HG03095 (cell line): ENCODE data around the gene ATP5F1D.

Experiments used
- ATAC-seq: cut with Tn5 transposase; IDR thresholded peaks from one replicate; pipeline ENCODE4 v1.9.1; 2021; ENCODE audit warnings: moderate library complexity; ENCODE audit not compliant: unreplicated experiment

Gene ATP5F1D

DNA sequence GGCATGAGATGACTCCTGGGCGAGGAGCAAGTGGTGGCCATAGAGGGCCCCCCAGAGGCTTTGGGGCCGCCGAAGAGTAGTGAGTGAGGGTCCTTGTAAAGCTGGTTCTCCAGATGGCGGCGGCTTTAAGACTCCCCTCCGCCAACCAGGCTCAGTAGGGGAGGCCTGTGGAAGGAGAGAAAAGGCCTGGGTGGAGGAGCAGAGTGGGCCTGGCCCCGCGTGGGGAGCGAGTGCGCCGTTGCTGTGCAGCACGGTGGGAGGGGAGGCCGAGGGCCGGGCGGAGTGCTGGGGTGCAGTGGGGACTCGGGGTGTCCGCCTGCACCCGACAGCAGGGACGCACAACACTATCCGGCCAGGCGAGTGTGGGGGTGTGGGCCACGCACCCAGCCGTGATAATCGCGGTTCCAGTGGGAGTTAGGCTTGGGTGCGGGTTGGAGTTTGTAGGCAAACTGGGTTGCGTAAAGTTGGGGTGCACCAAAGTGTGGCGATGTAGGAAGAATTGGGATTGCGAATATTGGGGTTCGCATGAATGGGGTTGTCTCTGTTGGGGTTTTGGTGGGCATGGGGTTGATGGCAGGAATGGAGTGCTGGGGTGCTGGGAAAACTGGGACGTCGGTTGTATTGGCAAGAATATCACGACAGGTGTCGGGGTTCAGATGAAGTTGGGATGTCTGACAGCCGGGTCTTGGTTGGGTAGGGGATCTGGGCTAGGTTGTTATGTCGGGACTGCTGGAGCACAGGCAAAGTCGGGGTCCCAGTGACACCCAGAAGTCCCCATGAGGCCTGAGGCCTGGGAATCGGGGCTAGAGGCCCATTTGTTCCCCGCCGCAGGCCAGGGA, 26.9 kb downstream of the ATP5F1D start:
- no peak for ATAC-seq

DNA sequence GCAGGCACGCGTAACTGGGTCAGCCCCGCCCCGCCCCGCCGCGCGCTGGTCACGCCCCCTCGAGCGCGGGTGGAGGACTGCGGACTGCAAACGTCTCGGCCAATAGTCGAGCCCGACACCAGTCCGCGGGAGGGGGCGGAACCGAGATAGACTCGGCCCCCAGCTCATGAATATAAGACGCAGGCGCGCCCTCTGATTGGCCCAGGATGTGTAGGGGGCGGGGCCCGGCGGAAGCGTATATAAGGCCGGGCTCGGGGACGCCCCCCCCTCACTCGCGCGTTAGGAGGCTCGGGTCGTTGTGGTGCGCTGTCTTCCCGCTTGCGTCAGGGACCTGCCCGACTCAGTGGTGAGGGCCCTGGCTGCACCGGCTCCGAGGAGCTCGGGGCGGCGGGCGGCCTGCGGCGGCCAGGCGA, 27.5 kb downstream of the ATP5F1D start, which contains the start of gene CIRBP:
TSS of gene CIRBP (plus strand) at position 268 of the 413 bp plus-strand sequence. CDS start 1,602 bp downstream, outside the sequence.
- ATAC-seq = peak; percentile 40

DNA sequence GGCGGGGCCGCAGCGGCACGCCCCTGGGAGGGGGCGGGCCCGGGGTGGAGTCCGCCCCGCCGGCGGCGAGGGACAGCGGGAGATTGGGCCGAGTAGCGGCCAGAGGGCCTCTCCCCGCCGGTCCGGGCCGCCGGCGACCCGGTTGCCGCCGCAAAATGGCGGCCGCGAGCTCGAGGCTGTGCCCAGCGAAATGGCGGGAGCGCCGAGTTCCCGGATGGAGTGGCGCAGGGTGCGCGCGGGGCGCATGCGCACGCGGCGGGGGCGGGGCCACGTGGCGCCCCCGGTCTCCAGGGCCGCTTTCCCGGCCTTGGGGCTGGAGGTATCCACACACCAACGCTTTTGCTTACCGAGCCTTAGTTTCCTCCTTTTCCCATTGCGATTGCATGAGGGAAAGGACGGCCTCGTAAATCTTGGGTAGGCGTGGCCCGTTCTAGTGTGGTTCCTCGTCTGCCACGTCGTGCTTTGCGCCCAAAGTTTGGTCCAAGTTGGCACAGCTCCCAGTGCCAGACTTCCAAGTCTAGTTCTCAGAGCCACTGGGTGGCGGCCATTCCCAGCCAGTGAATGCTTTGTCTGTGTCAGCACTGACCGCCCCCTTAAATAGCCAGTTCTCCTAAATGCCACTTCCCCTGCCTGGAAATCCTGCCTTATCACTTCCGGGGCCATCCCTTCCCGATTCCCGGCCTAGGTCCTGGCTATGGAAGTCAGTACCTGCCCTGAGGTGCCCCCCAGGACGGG, 28.1 kb downstream of the ATP5F1D start:
- ATAC-seq = peak; percentile 9

DNA sequence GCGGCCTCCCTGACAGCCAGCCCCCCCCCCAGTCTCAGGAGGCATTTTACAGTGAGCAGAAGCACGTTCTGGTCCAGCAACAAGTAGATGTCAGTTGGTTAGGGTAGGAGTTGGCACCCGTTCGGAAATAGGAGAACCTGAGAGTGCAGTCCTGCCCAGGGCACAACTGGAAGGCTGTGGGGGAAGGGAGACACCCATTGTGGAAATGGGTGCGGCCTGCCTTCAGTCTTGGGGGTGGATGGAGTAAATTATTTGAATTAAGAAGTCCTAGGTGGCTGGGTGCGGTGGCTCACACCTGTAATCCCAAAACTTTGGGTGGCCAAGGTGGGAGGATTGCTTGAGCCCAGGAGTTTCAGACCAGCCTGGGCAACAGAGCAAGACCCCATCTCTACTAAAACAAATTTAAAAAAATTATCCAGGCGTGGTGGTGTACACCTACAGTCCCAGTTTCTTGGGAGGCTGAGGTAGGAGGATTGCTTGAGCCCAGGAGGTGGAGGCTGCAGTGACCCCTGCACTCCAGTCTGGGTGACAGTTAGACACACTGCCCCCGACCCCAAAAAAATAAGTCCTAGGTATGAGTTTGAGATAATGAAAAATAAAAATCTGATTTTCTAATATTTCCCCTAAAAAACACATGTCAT, 28.8 kb downstream of the ATP5F1D start:
- ATAC-seq = no peak

DNA sequence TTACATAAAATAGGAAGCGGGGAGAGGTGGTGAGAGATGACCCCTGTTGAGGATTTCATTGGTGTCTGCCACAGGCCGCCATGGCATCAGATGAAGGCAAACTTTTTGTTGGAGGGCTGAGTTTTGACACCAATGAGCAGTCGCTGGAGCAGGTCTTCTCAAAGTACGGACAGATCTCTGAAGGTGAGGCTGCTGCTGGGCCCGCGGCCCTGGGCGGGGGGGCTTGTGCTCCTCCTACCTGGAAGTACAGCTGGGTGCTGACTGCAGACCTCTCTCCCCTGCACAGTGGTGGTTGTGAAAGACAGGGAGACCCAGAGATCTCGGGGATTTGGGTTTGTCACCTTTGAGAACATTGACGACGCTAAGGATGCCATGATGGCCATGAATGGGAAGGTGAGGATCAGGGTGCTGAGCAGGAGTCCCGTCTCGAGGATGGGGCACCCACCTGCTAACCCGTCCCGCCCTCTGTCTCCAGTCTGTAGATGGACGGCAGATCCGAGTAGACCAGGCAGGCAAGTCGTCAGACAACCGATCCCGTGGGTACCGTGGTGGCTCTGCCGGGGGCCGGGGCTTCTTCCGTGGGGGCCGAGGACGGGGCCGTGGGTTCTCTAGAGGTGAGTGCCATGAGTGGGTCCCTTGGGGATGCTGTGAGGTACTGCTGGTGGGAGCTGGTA, 29.4 kb downstream of the ATP5F1D start:
- ATAC-seq = no peak

DNA sequence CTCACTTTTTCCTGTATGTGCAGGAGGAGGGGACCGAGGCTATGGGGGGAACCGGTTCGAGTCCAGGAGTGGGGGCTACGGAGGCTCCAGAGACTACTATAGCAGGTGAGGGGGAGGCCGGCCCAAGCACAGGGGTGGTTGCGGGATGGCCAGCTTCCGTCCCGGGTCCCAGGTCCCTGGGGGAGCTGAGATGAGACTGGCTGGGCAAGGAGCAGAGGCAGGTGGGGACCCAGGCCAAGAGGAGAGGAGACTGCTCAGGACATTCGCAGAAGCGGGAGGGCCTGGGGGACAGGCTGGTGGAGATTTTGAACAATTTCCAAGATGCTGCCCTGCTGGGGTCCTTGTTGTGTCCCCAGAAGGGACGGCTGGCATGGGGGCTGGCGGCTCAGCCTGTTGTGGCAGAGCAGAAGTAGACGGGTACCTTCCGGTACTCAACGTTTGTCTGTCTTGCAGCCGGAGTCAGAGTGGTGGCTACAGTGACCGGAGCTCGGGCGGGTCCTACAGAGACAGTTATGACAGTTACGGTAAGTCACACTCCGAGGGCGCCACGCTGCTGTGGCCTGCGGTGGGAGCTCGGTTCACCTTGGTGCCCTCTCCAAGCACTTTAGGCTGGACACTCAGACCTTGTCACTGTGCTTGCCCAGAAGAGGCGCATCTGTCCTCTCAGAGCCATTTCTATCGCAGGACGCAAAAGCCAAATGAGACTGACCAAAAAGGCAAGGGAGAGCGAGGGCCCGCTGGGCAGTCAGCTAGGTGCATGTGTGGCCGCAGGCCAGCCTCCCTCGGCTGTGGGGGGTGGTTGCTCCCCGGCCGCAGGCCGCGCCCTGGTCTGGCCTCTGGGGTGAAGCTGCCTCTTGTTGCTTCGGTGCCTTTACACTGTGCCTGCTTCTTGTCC, 30.2 kb downstream of the ATP5F1D start:
- no peak for ATAC-seq

DNA sequence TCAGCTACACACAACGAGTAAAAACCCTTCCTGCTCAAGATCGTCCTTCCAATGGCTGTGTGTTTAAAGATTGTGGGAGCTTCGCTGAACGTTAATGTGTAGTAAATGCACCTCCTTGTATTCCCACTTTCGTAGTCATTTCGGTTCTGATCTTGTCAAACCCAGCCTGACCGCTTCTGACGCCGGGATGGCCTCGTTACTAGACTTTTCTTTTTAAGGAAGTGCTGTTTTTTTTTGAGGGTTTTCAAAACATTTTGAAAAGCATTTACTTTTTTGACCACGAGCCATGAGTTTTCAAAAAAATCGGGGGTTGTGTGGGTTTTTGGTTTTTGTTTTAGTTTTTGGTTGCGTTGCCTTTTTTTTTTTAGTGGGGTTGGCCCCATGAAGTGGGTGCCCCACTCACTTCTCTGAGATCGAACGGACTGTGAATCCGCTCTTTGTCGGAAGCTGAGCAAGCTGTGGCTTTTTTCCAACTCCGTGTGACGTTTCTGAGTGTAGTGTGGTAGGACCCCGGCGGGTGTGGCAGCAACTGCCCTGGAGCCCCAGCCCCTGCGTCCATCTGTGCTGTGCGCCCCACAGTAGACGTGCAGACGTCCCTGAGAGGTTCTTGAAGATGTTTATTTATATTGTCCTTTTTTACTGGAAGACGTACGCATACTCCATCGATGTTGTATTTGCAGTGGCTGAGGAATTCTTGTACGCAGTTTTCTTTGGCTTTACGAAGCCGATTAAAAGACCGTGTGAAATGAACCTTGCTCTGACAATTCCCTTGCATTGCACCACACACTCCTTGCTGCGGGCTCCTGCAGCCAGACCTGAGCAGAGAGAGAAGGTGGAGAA, 31.1 kb downstream of the ATP5F1D start:
- ATAC-seq = no peak

DNA sequence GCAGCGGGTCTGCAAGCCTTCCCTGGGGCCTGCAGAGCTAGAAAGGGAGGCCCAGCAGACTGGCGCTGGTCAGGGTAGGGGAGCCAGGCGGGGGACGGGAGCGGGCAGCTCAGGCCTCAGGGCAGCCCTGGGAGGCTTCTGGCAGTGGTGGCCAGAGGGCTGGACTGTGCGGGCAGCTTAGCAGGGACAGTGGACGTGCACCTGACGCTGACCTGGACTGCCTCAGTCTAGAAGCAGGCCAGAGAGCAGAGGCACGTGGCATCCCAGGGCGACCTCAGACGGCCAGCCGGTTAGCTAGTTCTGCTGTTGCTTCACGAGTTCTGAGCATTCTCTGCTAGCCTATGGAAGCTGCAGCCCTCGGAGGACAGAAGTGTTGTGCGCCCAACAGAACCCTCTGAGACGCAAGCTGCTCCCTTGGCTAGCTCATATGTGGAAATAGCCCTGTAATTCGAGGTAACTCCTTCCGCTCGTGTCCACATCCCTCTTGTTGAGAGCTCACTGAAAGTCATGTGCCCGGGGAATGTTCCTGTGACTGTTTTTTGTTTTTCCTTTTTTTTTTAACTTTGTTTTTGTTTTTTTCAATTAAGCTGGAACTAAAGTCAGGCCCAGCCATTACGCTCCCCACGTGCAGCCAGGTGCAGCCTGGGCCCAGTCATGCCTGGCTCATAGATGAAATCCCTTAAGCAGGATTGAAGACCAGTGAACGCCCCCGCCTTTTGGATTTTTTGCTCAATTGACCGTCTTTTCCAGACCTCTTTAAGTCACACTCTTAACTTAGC, 31.9 kb downstream of the ATP5F1D start:
- ATAC-seq = no peak

DNA sequence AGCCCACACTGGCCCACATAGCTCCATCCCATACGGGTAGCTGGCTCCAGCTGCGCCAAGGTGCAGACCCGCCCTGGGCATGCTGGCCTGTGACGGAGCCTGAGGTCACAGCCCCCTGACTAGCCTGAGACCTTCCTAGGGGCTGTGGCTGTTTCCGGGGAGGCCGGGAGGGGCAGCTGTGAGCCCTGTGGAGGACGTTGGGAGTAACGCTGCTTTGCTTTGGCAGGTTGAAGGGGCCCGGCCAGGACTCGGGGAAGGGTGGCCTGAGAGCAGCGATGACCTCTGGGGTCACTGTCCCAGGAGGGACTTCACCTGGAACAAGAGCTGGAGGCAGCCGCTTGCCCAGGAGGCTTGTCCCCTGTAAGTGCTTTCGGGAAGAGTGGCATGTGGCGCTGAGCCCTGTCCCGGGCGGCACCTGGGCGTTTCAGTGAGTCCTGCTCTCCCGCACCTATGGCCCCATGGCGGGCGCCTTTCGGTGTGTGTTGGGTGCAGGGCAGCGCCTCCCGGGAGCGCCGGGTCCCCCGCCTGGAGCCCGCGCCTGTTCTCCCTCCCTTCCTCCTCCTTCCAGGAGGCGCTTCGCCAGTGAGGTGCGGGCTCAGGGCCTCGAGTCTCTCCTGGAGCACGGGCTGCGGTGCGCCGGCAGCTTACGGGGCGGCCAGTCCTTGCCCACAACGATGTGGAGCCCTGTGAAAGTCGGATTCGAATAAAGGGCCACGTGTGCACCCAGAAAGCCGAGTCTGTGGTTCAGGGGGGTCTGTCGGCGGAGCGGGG, 32.7 kb downstream of the ATP5F1D start:
- no peak for ATAC-seq

DNA sequence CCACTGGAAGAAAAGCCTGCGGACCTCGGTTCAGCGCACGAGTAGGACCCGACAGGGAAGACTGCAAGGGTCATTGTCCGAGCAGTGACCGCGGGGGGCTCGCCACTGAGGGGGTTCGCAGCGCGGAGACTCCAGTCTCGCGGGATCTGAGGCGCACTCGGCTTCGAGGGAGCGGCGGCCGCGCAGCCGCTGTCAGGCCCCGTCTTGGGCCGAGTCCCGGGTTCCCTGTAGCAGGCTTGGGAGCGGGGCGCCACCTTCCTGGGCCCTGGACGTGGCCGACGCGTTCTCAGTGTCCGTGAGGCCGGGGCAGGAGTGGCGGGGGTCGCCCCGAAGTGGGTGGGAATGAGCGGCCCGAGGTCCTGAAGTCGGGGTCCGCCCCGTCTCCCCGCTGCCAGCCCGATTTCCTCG, 33.3 kb downstream of the ATP5F1D start:
- ATAC-seq = no peak

DNA sequence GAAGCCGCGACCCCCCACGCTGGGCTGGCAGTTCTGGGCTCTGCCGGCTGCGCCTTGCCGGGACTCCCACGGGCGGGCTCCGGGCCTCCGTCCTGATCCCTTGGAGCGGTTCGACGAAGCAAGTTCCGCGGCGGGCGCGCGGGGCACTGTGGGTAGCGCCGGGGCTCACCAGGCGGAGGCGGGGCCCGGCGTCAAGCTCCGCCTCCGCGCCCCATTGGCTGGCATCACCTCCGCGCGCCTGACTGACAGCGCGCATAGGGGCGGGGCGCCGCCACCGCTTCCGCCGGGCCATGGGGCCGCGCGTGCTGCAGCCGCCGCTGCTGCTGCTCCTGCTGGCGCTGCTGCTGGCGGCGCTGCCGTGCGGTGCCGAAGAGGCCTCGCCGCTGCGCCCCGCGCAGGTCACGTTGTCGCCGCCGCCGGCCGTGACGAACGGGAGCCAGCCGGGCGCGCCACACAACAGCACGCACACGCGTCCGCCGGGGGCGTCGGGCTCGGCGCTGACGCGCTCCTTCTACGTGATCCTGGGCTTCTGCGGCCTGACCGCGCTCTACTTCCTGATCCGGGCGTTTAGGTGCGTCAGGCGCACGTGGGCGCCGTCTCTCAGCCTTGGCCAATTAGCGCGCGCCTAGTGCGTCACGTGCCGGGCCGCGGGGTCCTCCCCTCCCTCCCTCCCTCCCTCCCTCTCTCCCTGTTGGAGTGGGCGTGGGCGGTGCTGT, 33.9 kb downstream of the ATP5F1D start, which contains the start of gene FAM174C:
TSS of gene FAM174C (plus strand) at position 271 of the 716 bp plus-strand sequence. CDS start at position 291, 20 bp downstream.
- ATAC-seq = peak; percentile 58

DNA sequence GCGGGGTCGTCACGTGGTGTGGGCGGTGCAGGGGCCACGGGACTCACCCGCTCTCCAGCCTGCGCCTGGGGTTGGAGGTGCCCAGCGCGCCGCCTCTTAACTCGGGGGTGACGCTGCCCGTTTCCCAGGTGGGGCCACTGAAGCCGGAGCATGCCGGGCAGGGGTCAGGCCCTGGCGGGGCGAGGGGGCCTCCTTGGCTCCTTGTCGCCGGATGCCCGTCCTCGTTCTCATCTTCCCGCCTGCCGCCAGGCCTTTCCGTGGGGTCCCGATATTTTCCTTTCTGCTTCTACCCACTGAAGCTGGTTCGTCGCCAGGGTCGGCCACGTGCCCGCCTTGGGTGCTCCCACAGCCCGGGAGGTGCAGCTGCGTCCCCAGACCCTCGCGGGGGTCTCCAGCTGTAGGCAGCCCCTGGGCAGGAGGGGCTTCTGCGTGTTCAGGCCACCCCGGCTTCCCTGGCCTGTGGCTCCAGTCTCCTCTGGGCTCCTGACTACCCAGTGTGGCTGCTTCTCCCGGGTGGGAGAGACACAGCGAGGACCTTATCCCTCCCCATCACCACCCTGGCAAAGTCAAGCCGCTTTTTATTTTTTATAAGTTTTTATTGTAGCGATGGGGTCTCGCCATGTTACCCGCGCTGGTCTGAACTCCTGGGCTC, 34.6 kb downstream of the ATP5F1D start:
- no peak for ATAC-seq

DNA sequence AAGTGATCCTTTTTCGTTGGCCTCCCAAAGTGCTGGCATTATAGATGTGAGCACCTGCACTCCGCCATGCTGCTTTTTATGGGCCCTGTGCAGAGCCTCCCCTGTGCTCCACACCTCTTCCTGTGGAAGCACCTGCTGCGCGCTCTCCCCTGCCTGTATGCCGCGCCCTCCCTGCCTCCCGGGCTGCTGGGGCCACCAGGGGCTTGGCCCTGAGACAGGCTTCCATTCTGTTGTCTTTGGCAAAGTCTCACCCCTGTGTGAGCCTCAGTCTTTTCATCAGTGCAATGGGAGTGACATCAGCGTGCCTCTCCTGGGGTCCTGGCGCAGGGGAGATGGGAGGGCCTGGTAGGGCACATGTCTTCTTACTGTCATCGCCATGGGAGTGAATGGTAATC, 35.1 kb downstream of the ATP5F1D start:
- ATAC-seq = no peak

DNA sequence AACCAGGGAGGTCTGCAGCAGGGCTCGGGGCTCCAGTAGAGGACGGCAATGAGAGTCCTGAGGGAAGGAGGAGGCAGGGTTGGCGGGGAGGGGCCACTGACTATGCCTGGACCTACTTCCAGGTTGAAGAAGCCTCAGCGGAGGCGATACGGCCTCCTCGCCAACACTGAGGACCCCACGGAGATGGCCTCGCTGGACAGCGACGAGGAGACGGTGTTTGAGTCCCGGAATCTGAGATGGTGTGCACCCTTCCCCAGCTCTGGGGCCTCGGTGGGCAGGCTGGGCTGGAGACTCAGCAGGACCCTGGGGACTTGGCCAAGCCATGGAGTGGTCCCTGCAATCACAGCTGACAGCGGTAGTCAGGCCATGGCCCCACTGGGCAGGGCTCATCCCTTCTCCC, 35.5 kb downstream of the ATP5F1D start:
- no peak for ATAC-seq

DNA sequence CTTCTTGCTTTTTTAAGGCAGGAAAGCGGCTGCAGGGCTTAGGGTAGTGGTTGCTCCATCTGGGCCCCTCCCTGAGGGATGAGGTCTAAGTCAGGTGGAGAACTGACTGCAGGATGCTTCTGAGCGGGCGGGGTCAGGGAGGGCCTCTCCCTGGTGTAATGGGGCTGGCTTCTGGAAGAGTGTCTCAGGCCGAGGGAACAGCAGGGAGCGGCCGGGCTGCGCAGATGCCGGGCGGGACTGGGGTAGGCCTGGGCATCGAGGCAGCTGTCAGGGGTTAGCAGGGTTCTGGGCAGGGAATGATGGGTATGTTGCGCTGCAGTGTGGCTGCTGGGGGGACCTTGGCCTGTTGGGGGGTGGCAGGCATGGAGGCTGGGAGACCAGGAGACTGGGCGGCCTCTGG, 36.5 kb downstream of the ATP5F1D start:
- ATAC-seq = no peak
